ENCODE data around the gene TSPAN18.

The TSPAN18 gene

GRCh38 chr11:44979543-44980399 lies 253.0 kb downstream of the TSPAN18 start:
- DNase-seq (ENCODE audit: low read depth): no peak

- no peak for DNase-seq (ENCODE audit: low read depth)
These were observed 254.0 kb downstream of the TSPAN18 start for GRCh38 chr11:44980533-44981427.
